ENCODE results near the gene ITGB1. TPM values are rescaled to one million over a fixed set of nuclear protein-coding genes. Genes with fewer than 3 reads are reported as not detected.

ITGB1 gene
- total RNA-seq, 1 experiment from 2014 or later: 223 TPM

DNA sequence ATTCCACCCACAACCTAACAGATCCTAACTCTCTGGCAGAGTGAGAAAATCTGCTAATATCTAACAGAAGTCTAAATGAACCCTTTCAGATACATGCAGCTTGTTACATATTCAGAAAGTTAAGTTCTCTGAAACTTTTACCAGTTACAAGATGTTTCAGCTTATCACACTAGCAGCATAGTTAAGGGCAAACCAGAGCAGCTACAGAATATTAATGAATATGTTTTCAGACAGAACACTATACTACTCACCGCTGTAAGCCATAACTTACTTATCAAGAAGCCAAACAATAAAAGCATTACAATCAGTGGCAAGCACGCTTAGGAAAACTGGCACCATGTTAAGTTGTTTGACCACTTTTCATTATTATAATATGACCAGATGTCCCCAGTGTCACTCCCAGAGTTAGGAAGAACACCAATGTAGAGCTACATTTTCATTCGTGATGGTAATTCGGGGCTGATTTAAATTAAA, 2.7 kb downstream of the ITGB1 start:
- H3K18ac ChIP-seq (ENCODE audit: insufficient read length, low read depth, low read length): no peak overlapping the region
- H3K9me3 ChIP-seq (ENCODE audit: control insufficient read depth, low read depth, low read length): no peaks in the 10 kb centered on the region
- no peak overlapping the region for H3K27ac ChIP-seq (ENCODE audit: insufficient read length, low read depth, low read length)
- no peak overlapping the region for H4K91ac ChIP-seq (ENCODE audit: insufficient read length, low read depth, low read length)
- H2BK12ac ChIP-seq (ENCODE audit: insufficient read length, low read depth, low read length): no peak overlapping the region
- H3T11ph ChIP-seq (ENCODE audit: low read length): no peak overlapping the region
- H2AFZ ChIP-seq (ENCODE audit: low read length): no peak overlapping the region
- H3K4ac ChIP-seq (ENCODE audit: low read depth, low read length): no peak overlapping the region
- H3K79me1 ChIP-seq (ENCODE audit: insufficient read depth, low read depth, low read length, poor library complexity, severe bottlenecking): no peaks in the 10 kb centered on the region
- H4K20me1 ChIP-seq (ENCODE audit: control insufficient read depth, insufficient read depth, insufficient read length): no peaks in the 10 kb centered on the region
- no peak overlapping the region for H3K14ac ChIP-seq (ENCODE audit: insufficient read depth, low read length)
- no peak overlapping the region for H3K56ac ChIP-seq (ENCODE audit: insufficient read length, low read depth, low read length)
- no peak overlapping the region for H2BK15ac ChIP-seq (ENCODE audit: low read depth, low read length)
- H3K23ac ChIP-seq (ENCODE audit: insufficient read length, low read depth, low read length): no peak overlapping the region
- Mint-ChIP-seq H3K27ac (peak overlapping the region in 2 of 3 experiments; percentile 5 to 42; a peak in 4 of 7 replicates), H3K4me1 (peaks cover 75 to 78% of the 10 kb centered on the region in 2 experiments), H3K4me3 (peak overlapping the region; percentile 47 to 76), H3K9me3 (no peaks in the 10 kb centered on the region), H3K36me3 (ENCODE audit: insufficient read depth in 1 of 3, low read depth in 3 of 3) (peaks cover 0 to 1% (median 0%) of the 10 kb centered on the region in 3 experiments; a peak in 2 of 7 replicates), H3K27me3 (ENCODE audit: low read depth) (no peaks in the 10 kb centered on the region; the same call in 1 of the 2 replicates)
- DNase-seq: no peak
- no CpG with 5 or more reads among the region's 4 CpGs for WGBS (ENCODE audit: extremely low coverage, insufficient read length, low lambda C conversion rate)
- TF ChIP-seq, protein P1, sequence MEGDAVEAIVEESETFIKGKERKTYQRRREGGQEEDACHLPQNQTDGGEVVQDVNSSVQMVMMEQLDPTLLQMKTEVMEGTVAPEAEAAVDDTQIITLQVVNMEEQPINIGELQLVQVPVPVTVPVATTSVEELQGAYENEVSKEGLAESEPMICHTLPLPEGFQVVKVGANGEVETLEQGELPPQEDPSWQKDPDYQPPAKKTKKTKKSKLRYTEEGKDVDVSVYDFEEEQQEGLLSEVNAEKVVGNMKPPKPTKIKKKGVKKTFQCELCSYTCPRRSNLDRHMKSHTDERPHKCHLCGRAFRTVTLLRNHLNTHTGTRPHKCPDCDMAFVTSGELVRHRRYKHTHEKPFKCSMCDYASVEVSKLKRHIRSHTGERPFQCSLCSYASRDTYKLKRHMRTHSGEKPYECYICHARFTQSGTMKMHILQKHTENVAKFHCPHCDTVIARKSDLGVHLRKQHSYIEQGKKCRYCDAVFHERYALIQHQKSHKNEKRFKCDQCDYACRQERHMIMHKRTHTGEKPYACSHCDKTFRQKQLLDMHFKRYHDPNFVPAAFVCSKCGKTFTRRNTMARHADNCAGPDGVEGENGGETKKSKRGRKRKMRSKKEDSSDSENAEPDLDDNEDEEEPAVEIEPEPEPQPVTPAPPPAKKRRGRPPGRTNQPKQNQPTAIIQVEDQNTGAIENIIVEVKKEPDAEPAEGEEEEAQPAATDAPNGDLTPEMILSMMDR (conservative IDR thresholded peaks at IDR 0.05): no peak
- no peak overlapping the region for H2BK120ac ChIP-seq (ENCODE audit: low read depth, low read length, poor library complexity, severe bottlenecking)
- peaks cover 18% of the 10 kb centered on the region for H3K23me2 ChIP-seq (ENCODE audit: insufficient read length, low read depth, low read length, poor library complexity, severe bottlenecking)
- H3K27me3 ChIP-seq (ENCODE audit: insufficient read depth, low read length): no peaks in the 10 kb centered on the region
- H3K4me1 ChIP-seq (ENCODE audit: insufficient read depth, low read length): peaks cover 9% of the 10 kb centered on the region; the same call in 1 of the 2 replicates
- H3K4me2 ChIP-seq (ENCODE audit: insufficient read depth, insufficient read length, low read length): peak overlapping the region; percentile 55
- H3K9ac ChIP-seq (ENCODE audit: extremely low read depth, insufficient read length, low read length): no peak overlapping the region
- no peak overlapping the region for H2AK5ac ChIP-seq (ENCODE audit: insufficient read length, low read length)
- no peak overlapping the region for H4K8ac ChIP-seq (replicated peaks; ENCODE audit: insufficient read length, low read depth, low read length)
- H2BK5ac ChIP-seq (ENCODE audit: insufficient read length, low read length): no peak overlapping the region
- H2BK20ac ChIP-seq (ENCODE audit: low read depth, low read length, poor library complexity, severe bottlenecking): no peak overlapping the region
- H3K79me2 ChIP-seq (ENCODE audit: insufficient read depth, low read length): peaks cover 56% of the 10 kb centered on the region; the same call in 1 of the 2 replicates
- no peak overlapping the region for H4K5ac ChIP-seq (ENCODE audit: insufficient read length, low read depth, low read length)

Measured in H9 (cell line).